ENCODE data around the gene NXN.

The NXN gene

DNA sequence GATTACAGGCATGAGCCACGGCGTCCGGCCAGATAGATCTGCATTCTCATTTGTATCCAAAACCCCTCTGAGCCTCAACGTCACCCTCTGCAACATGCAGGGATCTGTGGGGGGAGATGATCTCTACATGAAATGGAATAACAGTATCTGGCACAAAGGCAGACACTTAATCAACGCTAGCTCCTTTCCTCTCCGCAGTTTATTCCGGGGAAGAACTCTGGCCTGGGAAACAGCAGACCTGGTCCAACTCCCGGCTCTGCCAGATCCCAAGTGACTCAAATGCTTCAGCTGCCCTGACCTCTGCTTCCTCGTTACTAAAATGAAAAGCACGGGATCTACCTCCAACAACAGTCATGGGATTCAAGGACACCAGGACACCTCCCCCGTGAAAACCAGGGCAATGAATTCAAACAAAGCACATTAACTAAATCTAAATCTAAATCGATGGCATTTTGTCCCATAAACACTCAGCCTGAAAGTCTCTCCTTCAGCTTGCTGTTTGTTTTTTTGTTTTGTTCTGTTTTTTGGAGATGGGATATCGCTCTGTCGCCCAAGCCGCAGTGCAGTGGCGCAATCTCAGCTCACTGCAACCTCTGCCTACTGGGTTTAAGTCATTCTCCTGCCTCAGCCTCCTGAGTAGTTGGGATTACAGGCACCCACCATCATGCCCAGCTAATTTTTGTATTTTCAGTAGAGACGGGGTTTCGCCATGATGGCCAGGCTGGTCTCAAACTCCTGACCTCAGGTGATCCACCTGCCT lies 78.2 kb downstream of the NXN start:
- in situ Hi-C loops (cut with MboI; ENCODE audit: low pct_unique_long_range_greater_than_20kb, low sequenced_read_pairs, unreplicated experiment), result no loop called here
- no peak for DNase-seq (ENCODE audit: low spot score)
- TF ChIP-seq, protein P1, sequence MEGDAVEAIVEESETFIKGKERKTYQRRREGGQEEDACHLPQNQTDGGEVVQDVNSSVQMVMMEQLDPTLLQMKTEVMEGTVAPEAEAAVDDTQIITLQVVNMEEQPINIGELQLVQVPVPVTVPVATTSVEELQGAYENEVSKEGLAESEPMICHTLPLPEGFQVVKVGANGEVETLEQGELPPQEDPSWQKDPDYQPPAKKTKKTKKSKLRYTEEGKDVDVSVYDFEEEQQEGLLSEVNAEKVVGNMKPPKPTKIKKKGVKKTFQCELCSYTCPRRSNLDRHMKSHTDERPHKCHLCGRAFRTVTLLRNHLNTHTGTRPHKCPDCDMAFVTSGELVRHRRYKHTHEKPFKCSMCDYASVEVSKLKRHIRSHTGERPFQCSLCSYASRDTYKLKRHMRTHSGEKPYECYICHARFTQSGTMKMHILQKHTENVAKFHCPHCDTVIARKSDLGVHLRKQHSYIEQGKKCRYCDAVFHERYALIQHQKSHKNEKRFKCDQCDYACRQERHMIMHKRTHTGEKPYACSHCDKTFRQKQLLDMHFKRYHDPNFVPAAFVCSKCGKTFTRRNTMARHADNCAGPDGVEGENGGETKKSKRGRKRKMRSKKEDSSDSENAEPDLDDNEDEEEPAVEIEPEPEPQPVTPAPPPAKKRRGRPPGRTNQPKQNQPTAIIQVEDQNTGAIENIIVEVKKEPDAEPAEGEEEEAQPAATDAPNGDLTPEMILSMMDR (IDR thresholded peaks at IDR 0.05; ENCODE audit: extremely low read depth, insufficient read depth, missing control alignments), result no peak

DNA sequence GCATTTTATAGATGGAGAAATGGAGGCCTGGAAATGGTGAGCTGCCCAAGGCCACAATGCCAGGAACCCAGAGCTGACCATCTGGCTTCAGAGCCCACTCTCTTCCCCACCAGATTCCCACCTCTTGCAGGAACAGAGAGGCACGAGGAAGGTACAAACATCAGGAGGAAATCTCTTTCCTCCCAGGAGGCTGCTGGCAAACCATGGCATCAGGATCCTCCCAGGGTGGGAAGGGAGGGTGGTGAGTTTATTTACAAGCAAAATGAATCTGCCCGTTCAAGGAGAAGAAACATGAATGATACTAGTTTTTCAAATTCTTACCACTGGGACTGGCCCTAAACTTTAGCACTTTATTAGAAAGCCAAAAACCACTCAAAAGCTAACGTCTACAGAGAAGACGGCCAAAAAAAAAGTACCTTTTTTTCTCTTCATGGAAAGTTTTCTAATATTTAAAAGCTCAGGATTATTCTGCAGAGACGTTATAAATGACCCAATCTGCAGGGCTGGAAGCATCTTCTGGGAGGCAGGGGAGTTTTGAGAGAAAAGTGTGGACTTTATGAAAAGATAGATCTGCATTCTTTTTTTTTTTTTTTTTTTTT lies 79.1 kb downstream of the NXN start:
- DNase-seq (ENCODE audit: low spot score), result no peak
- in situ Hi-C loops (cut with MboI; ENCODE audit: low pct_unique_long_range_greater_than_20kb, low sequenced_read_pairs, unreplicated experiment), result no loop called here
- TF ChIP-seq, protein P1 (IDR thresholded peaks at IDR 0.05; ENCODE audit: extremely low read depth, insufficient read depth, missing control alignments), result no peak

DNA sequence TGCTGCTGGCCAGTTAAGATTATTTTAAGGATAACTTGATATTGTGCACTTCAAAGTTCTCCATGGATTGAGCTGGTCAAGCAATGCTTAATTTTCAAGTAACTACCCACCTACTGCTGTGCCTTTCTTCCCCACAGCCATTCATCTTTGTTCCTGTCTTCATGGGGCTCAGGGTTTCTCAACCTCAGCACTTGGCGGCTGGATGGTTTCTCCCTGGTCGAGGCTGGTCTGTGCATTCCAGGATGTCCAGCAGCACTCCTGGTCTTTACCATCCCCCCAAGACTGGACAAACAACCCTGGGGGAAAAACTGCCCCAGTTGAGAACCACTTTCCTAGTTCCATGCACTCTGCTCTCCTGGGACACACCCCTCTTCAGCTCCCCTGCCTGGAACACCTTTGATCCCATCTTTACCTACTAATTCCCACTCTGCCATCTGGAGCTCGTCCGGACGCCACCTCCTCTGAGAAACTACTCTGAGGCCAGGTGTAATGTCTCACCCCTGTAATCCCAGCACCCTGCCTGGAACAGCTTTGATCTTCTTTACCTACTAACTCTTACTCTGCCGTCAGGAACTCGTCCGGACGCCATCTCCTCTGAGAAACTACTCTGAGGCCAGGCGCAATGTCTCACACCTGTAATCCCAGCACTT lies 81.5 kb downstream of the NXN start:
- no peak for DNase-seq (ENCODE audit: low spot score)
- in situ Hi-C loops (cut with MboI; ENCODE audit: low pct_unique_long_range_greater_than_20kb, low sequenced_read_pairs, unreplicated experiment), result no loop called here
- TF ChIP-seq, protein P1 (IDR thresholded peaks at IDR 0.05; ENCODE audit: extremely low read depth, insufficient read depth, missing control alignments), result no peak

DNA sequence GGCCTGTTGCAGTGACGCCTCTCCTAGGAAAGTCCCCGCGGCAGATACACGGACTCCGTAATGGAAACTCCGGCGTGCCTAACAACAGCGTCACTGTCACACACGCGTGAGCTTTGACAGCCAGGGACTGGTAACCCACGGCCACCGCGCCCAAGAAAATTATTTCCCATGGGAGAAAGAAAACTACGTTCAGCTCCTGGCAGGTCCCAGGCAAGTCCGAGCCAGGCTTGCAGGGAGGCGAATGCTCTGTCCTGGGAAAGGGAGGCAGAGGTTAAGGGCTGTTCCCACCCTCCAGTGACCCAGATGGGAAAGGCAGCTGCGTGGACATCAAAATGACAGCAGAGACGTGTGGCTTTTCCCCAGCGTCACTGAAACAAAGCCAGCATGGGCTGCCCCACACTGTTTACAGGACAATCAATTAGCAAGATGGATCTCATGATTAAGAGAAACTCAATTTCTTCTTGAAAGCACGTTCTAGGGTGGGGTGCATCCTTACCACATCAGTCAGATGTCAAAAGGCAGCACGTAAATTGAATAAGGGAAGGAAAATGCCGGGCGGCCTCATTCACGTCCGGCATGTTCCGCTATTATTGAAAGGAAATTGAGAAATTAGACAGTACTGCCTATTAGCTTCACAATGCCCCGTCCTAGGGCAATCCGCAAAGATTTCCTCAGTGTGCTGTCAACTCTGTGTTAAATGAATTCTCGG lies 82.5 kb downstream of the NXN start:
- DNase-seq (ENCODE audit: low spot score), result no peak
- TF ChIP-seq, protein P1 (IDR thresholded peaks at IDR 0.05; ENCODE audit: extremely low read depth, insufficient read depth, missing control alignments), result no peak
- in situ Hi-C loops (cut with MboI; ENCODE audit: low pct_unique_long_range_greater_than_20kb, low sequenced_read_pairs, unreplicated experiment), result no loop called here

DNA sequence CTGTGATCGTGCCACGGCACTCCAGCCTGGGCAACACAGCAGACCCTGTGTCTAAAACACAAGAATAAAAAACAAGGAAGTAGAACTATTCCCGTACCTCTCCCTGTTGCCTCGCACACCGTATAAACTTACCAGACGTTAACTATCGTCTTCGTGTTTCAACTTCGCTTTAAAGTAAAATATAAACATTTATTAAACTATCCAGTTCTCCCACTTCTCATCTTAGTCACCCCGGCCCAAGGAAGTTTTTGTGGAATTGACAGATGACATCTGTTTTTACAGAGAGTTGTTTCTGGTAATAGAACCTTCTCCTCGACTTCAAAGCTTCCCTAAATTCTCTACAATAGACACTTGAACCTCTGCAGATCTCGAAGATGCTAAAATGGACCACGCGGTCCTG lies 83.1 kb downstream of the NXN start:
- TF ChIP-seq, protein P1 (IDR thresholded peaks at IDR 0.05; ENCODE audit: extremely low read depth, insufficient read depth, missing control alignments), result no peak
- in situ Hi-C loops (cut with MboI; ENCODE audit: low pct_unique_long_range_greater_than_20kb, low sequenced_read_pairs, unreplicated experiment), result no loop called here
- no peak for DNase-seq (ENCODE audit: low spot score)

DNA sequence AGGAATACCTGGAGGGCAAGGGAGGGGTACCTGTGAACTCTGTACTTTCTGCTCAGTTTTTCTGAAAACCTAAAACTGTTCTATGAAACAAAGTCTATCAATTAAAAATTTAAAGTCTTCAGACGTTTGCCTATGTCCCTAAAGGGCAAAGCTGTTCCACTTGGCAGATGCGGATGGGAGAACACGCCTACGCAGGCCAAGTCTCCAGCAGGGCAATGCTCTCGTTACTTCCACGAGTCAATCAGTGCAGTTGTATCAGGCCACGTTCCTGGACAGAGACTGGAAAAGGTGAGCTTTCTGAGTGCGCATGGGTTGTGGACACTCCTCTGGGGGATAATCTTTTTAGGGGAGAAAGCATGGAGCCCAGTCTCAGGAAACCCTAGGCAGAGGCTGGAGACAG lies 86.6 kb downstream of the NXN start:
- in situ Hi-C loops (cut with MboI; ENCODE audit: low pct_unique_long_range_greater_than_20kb, low sequenced_read_pairs, unreplicated experiment), result no loop called here
- no peak for DNase-seq (ENCODE audit: low spot score)
- TF ChIP-seq, protein P1 (IDR thresholded peaks at IDR 0.05; ENCODE audit: extremely low read depth, insufficient read depth, missing control alignments), result no peak
